ENCODE measurements around the gene NT5DC3. TPM values are rescaled to one million over a fixed set of nuclear protein-coding genes. Genes with fewer than 3 reads are reported as not detected.

Gene NT5DC3
- total RNA-seq, 2 donors from 2014 or later, result 24.2 to 28.3 TPM

- Histone ChIP-seq H3K9me3 (ENCODE audit: control insufficient read depth, low read length) (peaks cover 26% of the 10 kb centered on the region), H3K27me3 (ENCODE audit: control insufficient read depth, insufficient read depth, low read length, poor library complexity, severe bottlenecking) (no peaks in the 10 kb centered on the region), H3K4me1 (ENCODE audit: control insufficient read depth, insufficient read depth, low read length) (peaks cover 3% of the 10 kb centered on the region), H3K27ac (ENCODE audit: low read depth, low read length) (no peak overlapping the region), H3K36me3 (ENCODE audit: control insufficient read depth, insufficient read depth, low read length) (peaks cover 20% of the 10 kb centered on the region), H3K4me3 (ENCODE audit: low read length) (no peak overlapping the region), H3K9ac (ENCODE audit: extremely low read depth, low read length, poor library complexity, severe bottlenecking) (no peak overlapping the region)
- no peak for TF ChIP-seq CTCF (conservative IDR thresholded peaks at IDR 0.05)
- Mint-ChIP-seq H3K4me3 (no peak overlapping the region), H3K27me3 (ENCODE audit: insufficient read depth) (peaks cover 3% of the 10 kb centered on the region), H3K27ac (peak overlapping the region; percentile 63), H3K9me3 (peaks cover 17% of the 10 kb centered on the region), H3K36me3 (ENCODE audit: low read depth) (peaks cover 52% of the 10 kb centered on the region), H3K4me1 (peaks cover 28% of the 10 kb centered on the region)
- WGBS, 2 experiments (ENCODE audit: insufficient coverage in 1 of 2, insufficient read length in 1 of 2), result 88% methylated on average over 3 of the region's 3 CpGs; no CpG with 5 or more reads in 1 of the 2 experiments
- no peak for DNase-seq
These were observed 6.1 kb downstream of the NT5DC3 start for GRCh38 chr12:103834942-103835341.

DNA sequence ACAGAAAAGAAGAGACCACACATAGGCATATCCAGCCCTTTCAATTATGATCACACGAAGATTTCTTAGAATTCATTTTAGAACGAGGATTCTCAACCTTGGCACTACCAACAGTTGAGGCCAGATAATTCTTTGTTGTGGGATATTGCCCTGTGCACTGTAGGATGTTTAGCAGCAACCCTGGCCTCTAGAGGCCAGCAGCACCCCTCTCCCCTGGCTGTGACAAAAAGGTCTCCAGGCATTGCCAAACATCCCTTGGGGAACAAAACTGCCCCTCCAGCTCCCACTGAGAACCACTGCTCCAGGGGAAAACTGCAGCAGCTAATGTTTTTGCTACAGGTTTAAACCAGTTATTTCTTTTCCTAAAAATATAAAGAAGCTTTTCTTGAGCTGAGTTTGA lies 7.1 kb downstream of the NT5DC3 start:
- Mint-ChIP-seq H3K27ac (no peak overlapping the region), H3K36me3 (ENCODE audit: low read depth) (peaks cover 52% of the 10 kb centered on the region), H3K27me3 (ENCODE audit: insufficient read depth) (no peaks in the 10 kb centered on the region), H3K4me1 (peaks cover 20% of the 10 kb centered on the region), H3K9me3 (peaks cover 17% of the 10 kb centered on the region), H3K4me3 (no peak overlapping the region)
- Histone ChIP-seq H3K36me3 (ENCODE audit: control insufficient read depth, insufficient read depth, low read length) (peaks cover 20% of the 10 kb centered on the region), H3K27ac (ENCODE audit: low read depth, low read length) (no peak overlapping the region), H3K9me3 (ENCODE audit: control insufficient read depth, low read length) (peaks cover 29% of the 10 kb centered on the region), H3K4me3 (ENCODE audit: low read length) (no peak overlapping the region), H3K27me3 (ENCODE audit: control insufficient read depth, insufficient read depth, low read length, poor library complexity, severe bottlenecking) (no peaks in the 10 kb centered on the region), H3K4me1 (ENCODE audit: control insufficient read depth, insufficient read depth, low read length) (peaks cover 3% of the 10 kb centered on the region), H3K9ac (ENCODE audit: extremely low read depth, low read length, poor library complexity, severe bottlenecking) (no peak overlapping the region)
- TF ChIP-seq CTCF (conservative IDR thresholded peaks at IDR 0.05), result peak; percentile 49
- 92% methylated on average over 2 of the region's 2 CpGs; no CpG with 5 or more reads in 1 of the 2 experiments for WGBS, 2 experiments (ENCODE audit: insufficient coverage in 1 of 2, insufficient read length in 1 of 2)
- peak; percentile 71 for DNase-seq

DNA sequence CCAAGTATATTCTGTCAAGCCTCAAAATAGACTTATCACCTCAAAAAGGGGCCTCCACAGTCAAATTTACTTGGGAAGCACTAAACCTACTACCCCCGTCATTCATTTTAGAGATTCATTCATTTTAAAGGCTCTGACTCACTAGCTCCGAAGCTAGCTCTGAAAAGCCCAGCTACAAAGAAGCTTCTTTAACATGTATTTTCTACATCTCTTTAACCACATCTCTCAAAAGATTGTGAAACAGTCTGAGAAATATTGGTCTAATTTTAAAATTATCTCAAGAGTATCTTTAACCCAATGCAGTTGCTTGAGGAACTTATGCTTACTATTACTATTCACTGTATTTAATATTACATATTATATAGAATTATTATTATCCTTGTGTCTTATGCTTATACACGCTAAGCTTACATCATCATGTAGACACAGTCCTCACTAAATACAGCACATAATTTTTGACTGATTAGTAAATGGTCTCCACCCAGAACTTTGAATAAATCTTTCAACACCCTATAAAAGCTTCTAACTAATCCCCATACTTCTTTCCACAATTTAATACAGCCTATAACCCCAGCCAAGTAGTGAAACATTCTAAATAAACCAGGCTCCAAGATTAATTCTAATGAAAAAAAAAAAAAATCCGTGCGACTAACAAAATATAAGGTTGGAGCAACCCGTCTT lies 7.8 kb downstream of the NT5DC3 start:
- H3K27me3 ChIP-seq (ENCODE audit: control insufficient read depth, insufficient read depth, low read length, poor library complexity, severe bottlenecking), result no peaks in the 10 kb centered on the region
- H3K36me3 ChIP-seq (ENCODE audit: control insufficient read depth, insufficient read depth, low read length), result peaks cover 20% of the 10 kb centered on the region
- WGBS, 2 experiments (ENCODE audit: insufficient coverage in 1 of 2, insufficient read length in 1 of 2), result 60 to 90% methylated on average over 3 to 6 of the region's 6 CpGs
- peaks cover 50% of the 10 kb centered on the region for H3K36me3 Mint-ChIP-seq (ENCODE audit: low read depth)
- peaks cover 17% of the 10 kb centered on the region for H3K9me3 Mint-ChIP-seq
- DNase-seq, result no peak
- no peak overlapping the region for H3K4me3 Mint-ChIP-seq
- H3K9ac ChIP-seq (ENCODE audit: extremely low read depth, low read length, poor library complexity, severe bottlenecking), result no peak overlapping the region
- H3K27me3 Mint-ChIP-seq (ENCODE audit: insufficient read depth), result no peaks in the 10 kb centered on the region
- peaks cover 3% of the 10 kb centered on the region for H3K4me1 ChIP-seq (ENCODE audit: control insufficient read depth, insufficient read depth, low read length)
- H3K9me3 ChIP-seq (ENCODE audit: control insufficient read depth, low read length), result peaks cover 29% of the 10 kb centered on the region
- H3K4me3 ChIP-seq (ENCODE audit: low read length), result no peak overlapping the region
- no peak overlapping the region for H3K27ac Mint-ChIP-seq
- no peak overlapping the region for H3K27ac ChIP-seq (ENCODE audit: low read depth, low read length)
- peaks cover 20% of the 10 kb centered on the region for H3K4me1 Mint-ChIP-seq
- no peak for TF ChIP-seq CTCF (conservative IDR thresholded peaks at IDR 0.05)

Data from endodermal cell (in vitro differentiated cells).